NCI-H510A (cell line): Measurements from ENCODE around the gene CD274.
"Not testable (repeated sequence)": the region's sequence is repeated elsewhere in the genome, so short reads cannot be mapped to it uniquely, and the experiment has no call there.

Experiments
- DNase-seq: peaks from one replicate; lab custom pipeline; 2025; lab: John Stamatoyannopoulos, UW

The CD274 gene

DNA sequence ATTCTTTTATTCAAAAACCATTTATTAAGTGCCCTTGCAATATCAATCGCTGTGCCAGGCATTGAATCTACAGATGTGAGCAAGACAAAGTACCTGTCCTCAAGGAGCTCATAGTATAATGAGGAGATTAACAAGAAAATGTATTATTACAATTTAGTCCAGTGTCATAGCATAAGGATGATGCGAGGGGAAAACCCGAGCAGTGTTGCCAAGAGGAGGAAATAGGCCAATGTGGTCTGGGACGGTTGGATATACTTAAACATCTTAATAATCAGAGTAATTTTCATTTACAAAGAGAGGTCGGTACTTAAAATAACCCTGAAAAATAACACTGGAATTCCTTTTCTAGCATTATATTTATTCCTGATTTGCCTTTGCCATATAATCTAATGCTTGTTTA is 18.5 kb downstream of the CD274 start:
- DNase-seq, result no peak

DNA sequence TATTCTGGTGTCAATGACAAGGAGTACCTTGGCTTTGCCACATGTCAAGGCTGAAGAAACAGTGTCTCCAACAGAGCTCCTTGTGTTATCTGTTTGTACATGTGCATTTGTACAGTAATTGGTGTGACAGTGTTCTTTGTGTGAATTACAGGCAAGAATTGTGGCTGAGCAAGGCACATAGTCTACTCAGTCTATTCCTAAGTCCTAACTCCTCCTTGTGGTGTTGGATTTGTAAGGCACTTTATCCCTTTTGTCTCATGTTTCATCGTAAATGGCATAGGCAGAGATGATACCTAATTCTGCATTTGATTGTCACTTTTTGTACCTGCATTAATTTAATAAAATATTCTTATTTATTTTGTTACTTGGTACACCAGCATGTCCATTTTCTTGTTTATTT is 19.8 kb downstream of the CD274 start:
- no peak for DNase-seq

DNA sequence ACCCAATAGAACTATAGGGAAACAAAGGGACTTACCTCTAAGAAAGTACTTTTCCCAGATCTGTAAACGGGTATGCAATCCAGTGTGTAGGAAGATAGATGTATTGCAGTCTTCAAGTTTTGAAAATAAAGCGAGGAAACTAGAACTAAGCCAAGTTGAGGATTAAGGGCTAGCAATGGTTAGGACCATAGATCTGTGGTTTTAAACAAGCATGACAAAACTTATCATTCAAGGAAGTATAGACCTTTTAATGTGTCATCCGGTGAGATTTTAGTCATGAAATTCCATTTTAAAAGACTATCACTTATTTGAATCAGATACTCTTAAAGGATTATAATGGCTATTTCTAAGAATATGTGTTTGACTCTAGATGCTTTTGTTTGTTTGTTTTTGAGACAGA is 20.5 kb downstream of the CD274 start:
- no peak for DNase-seq

DNA sequence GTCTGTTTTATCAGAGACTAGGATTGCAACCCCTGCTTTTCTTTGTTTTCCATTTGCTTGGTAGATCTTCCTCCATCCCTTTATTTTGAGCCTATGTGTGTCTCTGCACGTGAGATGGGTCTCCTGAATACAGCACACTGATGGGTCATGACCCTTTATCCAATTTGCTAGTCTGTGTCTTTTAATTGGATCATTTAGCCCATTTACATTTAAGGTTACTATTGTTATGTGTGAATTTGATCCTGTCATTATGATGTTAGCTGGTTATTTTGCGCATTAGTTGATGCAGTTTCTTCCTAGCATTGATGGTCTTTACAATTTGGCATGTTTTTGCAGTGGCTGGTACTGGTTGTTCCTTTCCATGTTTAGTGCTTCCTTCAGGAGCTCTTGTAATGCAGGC is 25.3 kb downstream of the CD274 start:
- DNase-seq, result not testable (repeated sequence)

DNA sequence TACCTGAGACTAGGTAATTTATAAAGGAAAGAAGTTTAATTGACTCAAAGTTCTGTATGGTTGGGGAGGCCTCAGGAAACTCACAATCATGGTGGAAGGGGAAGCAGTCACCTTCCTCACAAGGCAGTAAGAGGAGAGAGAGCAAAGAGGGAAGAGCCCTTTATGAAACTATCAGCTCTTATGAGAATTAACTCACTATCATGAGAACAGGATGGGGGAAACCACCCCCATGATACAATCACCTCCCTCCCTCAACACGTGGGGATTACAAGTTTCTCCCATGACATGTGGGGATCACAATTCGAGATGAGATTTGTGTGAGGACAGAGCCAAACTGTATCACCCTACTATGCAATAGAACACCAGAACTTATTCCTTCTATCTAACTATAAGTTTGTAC is 27.9 kb downstream of the CD274 start:
- no peak for DNase-seq

DNA sequence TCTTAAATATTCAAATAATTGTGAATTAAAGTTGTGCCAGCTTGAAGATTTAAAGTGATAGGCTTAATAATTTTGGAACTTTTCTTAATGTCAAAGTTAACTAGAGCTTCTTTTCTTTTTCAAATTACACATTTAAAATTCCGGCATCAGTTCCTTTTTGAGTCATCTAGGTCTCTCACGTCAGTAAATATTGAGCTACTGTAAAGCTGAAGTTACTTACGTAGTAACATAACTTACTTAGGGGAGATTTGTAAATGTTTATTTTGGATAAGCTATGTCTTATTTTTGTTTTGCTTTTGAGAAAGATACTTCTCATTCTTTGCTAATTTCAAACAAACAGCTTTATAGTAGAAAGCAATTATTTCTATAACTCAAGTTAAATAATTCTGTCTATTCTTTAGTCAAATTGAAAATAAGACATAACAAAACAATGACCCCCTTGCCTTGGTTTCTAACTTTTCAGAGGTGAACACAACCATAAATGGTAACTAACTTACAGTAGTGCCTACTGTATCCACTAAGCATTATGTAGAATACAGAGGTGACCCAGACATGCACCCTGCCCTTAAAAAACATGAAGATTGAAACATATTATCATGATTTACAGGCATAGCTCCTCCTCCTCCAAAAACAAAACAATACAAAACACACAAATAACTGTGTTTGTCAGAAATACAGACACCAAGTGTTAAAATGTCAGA is 29.8 kb downstream of the CD274 start:
- no peak for DNase-seq

DNA sequence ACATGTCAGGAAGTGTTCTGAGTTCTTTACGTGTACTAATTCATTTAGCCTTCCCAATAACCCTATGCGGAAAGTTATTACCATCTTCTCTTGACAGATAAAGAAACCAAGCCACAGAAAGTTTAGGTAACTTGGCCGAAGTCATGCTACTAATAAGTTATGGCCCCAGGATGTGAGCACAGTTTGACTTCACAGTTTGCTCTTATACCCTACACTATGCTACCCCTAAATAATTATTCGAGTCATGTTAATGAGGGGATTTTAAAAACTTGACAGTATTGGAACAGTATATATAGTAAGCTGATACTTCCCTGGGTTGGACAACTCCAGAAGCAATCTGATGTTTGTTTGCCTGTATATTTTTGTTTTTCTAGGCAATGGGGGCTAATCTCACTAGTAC is 30.6 kb downstream of the CD274 start:
- DNase-seq, result no peak

DNA sequence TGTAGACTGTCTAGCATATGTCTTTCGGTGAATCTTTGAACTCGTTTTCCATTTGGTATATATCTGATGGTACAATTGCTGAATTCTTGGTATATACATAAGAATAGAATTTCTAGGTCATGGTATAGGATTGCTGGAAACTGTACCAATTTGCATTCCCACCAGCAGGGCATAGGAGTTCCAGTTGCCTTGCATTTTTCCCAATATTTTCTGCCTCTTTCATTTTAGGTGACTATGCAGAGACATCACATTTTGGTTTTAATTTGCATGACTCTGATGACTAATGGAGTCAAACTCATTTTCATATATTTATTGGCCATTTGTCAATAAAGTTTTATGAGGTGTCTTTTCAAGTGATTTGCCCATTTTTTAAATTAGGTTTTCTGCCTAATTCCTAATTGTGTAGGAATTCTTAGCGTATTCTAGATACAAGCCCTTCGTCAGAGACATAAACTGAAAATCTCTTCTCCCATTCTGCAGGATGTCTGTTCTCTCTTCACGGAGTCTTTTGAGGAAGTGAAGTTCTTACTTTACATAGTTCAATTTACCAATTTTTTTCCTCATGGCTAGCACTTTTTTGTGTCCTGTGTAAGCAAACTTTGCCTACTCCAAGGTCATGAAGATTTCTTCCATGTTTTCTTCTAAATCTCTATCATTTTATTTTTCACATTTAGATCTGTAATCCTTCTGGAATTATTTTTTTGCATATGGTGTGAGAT is 31.1 kb downstream of the CD274 start:
- no peak for DNase-seq

DNA sequence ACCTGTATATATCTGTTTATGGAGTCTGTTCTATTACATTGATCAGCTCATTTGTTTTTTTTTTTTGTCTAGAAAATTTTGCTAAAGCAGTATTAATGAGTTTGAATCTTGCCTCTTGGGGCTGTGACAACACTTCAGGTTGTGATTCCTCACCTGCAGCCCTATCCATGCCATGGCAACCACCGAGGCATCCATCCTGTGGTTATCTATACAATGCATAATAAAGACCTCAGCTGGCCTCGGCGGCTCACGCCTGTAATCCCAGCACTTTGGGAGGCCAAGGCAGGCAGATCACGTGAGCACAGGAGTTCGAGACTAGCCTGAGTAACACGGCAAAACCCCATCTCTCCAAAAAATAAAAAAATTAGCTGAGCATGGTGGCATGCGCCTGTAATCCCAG is 31.9 kb downstream of the CD274 start:
- no peak for DNase-seq

DNA sequence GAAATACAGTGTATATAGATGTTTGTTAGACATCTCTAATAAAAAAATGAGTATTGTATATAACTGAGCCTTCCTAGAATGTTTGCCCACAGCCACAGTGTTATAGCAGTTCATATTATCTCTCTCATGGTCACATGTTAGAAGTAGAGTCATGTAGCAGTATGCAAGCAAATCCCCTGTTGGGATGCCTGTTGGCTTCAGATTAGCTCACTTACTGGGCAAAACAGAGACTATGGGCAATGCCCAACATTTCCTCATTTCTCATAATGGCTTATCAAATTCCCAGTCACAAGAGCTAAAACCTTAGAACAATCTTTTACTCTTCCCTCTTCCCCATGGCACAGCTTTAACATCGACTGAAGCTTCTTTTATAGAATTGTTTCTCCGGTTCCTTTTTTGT is 33.0 kb downstream of the CD274 start:
- DNase-seq, result no peak

DNA sequence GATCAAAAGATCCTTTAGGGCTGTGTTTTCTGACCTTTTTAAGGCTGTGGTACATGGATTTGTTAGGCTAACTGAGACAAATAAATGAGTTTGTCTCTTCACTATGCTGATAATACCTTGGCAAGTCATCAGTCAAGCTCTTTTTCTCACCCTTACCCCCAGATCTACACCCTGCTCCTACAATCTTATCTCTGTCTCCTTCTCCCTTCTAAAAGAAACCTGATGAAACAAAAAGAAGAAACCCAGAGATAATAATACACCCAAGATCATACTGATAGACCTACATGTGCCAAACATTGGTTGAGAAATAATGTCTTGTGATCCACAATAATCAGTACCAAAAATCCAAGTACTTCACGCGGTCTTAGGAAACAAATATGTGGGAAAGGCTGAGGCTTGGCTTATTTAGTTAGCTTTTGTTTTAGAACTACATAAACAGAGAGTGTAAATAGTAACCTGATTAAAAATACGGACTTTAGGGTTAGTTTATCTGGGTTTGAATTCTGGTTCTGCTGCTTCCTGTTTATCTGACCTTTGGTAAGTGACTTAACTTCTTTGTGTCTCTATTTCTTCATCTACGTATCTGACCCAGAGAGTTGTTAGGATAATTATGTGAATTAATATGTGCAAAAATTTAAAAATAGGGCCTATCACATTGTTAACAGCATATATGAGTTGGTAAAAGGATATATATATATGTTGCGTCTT is 35.2 kb downstream of the CD274 start:
- no peak for DNase-seq

DNA sequence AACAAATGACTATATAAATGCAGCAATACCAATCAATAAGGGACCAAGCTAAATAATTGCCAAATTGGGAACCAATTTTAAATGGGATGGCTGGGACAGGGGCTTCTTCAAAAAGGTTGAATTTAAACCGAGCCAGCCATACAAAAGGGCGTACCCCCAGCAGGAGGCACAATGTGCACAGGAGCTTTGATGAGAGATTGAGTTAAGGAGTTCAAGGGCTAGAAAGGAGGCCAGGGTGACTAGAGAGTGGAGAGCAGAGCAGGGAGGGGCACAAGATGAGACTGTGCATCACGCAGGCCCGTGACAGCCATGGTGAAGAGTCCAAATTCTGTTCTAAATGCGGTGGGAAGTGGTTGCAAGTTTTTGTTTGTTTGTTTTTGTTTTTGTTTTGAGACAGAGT is 36.6 kb downstream of the CD274 start:
- DNase-seq, result no peak

DNA sequence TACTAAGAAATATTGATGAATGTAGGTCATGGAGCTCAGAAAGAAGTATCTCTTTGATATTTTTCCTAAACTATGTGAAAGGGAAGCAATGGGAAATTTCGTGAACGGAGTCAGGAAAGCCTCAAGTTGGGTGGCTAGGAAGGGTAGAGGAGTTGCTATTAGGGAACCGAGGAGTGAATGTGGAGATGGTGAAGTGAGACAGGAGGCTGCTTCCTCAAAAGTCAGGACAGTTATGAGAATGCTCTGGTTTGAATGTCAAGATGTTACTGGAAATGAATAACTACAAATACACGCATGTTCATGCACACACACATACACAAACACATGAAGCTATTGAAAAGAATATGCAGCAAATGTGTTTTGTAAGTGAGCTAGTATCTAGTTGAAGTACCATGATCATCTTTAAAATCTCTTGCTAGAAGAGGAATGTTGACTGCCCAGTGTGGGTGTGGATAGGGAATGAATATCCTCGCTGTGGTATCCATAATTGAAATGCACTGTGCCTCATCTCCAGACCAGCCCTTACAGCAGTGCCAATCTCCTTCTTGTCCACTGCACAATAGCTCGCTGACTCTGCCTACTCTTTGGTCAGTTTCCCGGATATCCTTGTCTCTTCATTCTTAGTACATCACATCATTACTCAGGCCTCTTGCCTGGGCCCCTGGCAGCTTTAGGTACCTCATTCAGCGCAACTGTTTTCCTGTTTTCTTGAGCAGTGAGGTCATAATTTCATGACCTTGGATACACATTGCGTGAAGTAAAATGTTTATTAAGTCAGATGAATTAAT is 38.1 kb downstream of the CD274 start:
- DNase-seq, result no peak

DNA sequence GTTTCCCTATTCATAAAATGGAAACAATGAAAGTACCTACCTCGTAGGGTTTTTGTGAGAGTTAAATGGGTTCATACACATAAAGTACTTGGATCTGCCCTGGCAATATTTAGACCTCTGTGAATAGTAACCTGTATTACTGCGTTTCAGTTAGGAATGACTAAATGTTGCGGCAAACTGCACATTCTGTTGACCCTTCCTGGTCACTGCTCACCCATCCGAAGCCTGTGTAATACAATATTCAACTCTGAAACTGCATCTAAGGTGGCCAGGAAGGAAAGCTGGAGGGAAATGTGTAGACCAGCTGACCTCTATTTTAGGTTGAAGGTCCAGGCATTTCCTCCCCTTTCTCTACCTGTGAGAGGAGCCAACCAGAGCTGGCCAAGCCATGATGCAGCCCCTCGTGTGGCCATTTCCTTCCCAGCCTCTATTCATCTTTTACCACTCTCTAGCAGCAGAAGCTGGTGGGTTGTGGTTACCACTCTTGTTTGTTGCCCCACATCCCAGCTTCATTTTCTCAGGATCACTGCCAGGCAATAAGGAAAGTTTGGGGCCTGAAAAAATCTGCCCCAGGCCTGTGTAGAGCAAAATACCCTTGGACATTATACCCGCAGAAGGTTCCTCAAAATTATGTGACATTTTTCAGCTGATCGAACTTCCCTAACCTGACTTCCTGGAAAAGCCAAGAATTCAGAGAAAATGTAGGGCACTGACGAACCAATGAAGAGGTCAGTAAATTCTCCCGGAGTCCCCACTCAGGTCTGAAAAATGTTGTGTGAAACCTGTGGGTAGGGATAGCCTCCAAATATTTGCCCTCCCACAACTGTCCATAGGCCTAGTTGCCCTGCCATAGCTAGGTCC is 39.5 kb downstream of the CD274 start:
- no peak for DNase-seq

DNA sequence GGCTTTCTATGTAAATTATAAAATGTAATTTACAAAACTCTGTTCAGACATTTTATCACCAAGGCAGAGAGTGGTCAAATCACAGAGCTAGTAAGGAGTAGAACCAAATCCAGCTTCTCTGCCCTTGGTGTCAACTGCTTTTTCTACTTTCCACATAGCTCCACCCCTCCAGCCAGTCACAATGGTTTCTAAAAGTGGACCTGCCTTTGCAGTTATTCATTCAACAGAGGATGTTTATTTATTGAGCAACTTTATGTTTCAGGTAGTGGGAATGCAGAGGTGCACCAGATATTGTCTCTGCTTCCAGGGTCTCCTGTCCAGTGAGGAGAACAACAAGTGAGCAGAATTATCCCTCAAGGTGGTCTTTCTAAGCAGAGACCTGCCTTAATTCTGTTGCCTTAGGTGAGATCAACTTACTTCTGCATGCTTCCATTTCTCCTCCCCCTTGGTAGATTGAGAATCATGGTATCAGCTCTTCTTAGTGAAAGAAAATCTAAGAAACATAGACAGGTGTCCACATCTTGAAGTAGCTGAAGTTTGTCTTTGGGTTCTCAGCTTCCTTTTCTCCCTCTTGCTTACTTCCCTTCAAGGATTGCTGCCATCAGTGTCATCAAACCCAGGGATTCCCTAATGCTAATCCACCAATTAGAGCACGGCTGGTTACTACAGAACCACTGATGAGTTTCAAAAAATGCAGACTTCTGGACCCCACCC is 42.8 kb downstream of the CD274 start:
- DNase-seq, result no peak

DNA sequence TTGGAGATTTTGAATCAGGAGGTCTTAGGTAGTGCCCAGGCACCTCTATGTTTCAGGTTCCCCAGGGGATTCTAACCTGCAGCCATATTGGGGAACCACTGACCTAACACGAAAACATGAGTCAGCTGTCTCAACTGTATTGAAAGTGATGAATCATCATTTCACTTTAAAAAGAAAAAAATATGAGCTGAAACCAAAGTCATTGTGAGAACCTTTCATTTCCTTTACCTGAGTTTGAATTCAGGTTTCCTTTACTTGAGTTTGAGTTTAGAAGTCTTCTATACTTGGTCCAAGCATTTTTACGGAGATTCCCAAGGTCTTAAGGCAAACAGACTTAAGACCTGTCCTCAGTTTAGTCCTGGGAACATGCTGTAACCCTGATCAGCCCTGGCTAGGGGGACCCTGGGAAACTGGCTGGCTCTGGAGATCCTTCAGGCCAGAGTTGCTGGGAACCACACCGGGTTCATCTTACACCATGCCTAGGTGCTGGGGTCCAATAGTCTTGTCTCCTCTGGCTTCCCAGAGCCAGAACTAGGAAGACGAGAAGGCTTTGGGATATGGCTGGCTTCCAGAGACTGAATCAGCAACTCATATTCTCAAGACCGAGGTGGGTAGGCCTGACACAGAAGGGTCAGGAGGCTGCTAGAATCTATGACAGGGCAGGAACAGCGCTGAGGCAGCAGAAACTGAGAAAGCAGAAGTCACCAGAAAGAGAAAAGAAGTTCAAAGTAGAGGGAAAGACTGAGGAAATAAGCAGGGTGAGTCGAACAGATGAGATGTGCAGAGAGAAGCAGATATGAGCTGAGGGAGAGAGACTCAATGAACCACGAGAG is 43.6 kb downstream of the CD274 start:
- DNase-seq, result no peak

DNA sequence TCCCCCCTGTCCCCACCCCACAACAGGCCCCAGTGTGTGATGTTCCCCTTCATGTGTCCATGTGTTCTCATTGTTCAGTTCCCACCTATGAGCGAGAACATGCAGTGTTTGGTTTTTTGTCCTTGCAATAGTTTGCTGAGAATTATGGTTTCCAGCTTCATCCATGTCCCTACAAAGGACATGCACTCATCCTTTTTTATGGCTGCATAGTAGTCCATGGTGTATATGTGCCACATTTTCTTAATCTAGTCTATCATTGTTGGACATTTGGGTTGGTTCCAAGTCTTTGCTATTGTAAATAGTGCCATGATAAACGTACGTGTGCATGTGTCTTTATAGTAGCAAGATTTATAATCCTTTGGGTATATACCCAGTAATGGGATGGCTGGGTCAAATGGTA is 44.4 kb downstream of the CD274 start:
- DNase-seq, result not testable (repeated sequence)

DNA sequence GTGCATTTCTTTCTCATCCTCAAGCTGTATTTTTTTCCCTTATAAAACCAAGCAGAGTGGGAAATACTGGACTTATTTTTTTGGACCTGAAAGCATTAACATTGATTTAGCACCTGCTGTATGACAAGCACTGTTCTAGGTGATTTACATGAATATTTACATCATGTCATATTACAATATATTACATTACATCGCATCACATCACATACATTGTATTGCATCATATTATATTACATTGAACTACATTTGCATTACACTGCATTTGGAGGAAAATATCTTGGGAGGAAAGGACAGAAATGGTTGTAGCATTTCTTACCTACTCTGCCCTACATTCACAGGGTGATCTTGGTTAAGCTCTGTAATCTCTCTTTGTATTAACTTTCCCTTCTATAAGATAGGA is 48.8 kb downstream of the CD274 start:
- DNase-seq, result no peak

DNA sequence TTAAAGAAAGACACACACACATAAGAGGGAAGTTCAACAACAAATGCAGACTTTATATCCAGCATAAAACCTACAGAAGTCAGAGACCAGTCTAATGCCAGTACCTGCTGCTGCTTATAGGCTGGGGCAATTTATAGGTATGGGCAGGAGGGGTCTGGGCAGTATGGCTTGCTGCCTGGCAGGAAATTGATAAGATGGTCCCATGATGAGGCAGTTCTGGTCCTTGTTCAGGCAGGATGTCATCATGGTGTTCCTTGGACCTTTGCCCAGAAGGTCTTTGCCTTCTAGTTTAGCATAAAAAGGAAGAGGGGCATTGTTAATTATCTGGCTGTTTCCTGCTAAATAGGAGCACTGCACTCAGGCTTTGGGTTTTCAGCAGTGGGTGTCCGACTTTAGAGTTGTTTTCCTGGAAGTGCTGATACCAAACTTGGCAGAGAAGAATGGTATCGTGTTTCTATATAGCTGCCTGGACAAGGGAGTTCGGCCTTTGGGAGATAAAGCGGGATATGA is 49.6 kb downstream of the CD274 start:
- no peak for DNase-seq
